CD4-positive, CD25-positive, alpha-beta regulatory T cell (primary cell): Measurements from ENCODE around the gene DIS3L. TPM values are rescaled to one million over a fixed set of nuclear protein-coding genes. Genes with fewer than 3 reads are reported as not detected.
"Not testable (repeated sequence)": the region's sequence is repeated elsewhere in the genome, so short reads cannot be mapped to it uniquely, and the experiment has no call there.

ENCODE experiments used
- ATAC-seq, 2 donors: fragments of 150-1000 bp; cut with Tn5 transposase; one replicate each; pipeline ENCODE4 v1.10.0; 2021; ENCODE audit warnings: low read depth in 2 of 2, moderate number of reproducible peaks in 2 of 2, moderate library complexity in 1 of 2
- DNase-seq, 3 donors: peaks; one replicate each; pipeline versions ENCODE4 v3.0.0 to v3.0.0-alpha.2; 2012 to 2022; ENCODE audit warnings: mixed read lengths in 1 of 3
- H3K27ac ChIP-seq: one replicate; pipeline ENCODE4 v1.7.0; 2013; ENCODE audit warnings: mild to moderate bottlenecking, low read length; ENCODE audit not compliant: insufficient read depth, poor library complexity, severe bottlenecking
- H3K27me3 ChIP-seq: one replicate; pipeline ENCODE4 v1.7.0; 2013; ENCODE audit warnings: low read length; ENCODE audit not compliant: control insufficient read depth, insufficient read depth
- H3K36me3 ChIP-seq: one replicate; pipeline ENCODE4 v1.7.0; 2013; ENCODE audit warnings: mild to moderate bottlenecking, low read length, moderate library complexity; ENCODE audit not compliant: control insufficient read depth, insufficient read depth
- H3K4me1 ChIP-seq: 2 replicates; pipeline ENCODE4 v1.7.0; 2013; ENCODE audit warnings: mild to moderate bottlenecking, low read length; ENCODE audit not compliant: insufficient read depth, control insufficient read depth, poor library complexity, severe bottlenecking
- H3K4me3 ChIP-seq: one replicate; pipeline ENCODE4 v1.7.0; 2013; ENCODE audit warnings: low read depth, mild to moderate bottlenecking, low read length, moderate library complexity
- H3K9me3 ChIP-seq, 2 experiments: 1 replicate in 1 of 2; 2 replicates in 1 of 2; pipeline ENCODE4 v1.7.0; 2013; ENCODE audit warnings: low read length in 2 of 2, mild to moderate bottlenecking in 1 of 2, moderate library complexity in 1 of 2; ENCODE audit not compliant: control insufficient read depth in 2 of 2
- H3K27ac Mint-ChIP-seq, 3 donors: one replicate each; pipeline ENCODE4 v1.8.0; 2020 to 2022; ENCODE audit warnings: mild to moderate bottlenecking in 3 of 3, mixed read lengths in 3 of 3, moderate library complexity in 2 of 3
- H3K27me3 Mint-ChIP-seq: one replicate; pipeline ENCODE4 v1.8.0; 2022; ENCODE audit warnings: mild to moderate bottlenecking, mixed read lengths
- H3K36me3 Mint-ChIP-seq: one replicate; pipeline ENCODE4 v1.8.0; 2020; ENCODE audit warnings: mixed read lengths
- H3K4me1 Mint-ChIP-seq, 4 donors: one replicate each; pipeline ENCODE4 v1.8.0; 2020 to 2022; ENCODE audit warnings: mixed read lengths in 4 of 4, mild to moderate bottlenecking in 1 of 4
- H3K4me3 Mint-ChIP-seq, 4 donors: one replicate each; pipeline ENCODE4 v1.8.0; 2020 to 2022; ENCODE audit warnings: mild to moderate bottlenecking in 4 of 4, mixed read lengths in 4 of 4, moderate library complexity in 3 of 4
- H3K9me3 Mint-ChIP-seq, 7 donors: one replicate each; pipeline ENCODE4 v1.8.0; 2020 to 2022; ENCODE audit warnings: mixed read lengths in 7 of 7, mild to moderate bottlenecking in 3 of 7, moderate library complexity in 2 of 7
- polyA plus RNA-seq, 4 donors: library from polyadenylated mRNA; unstranded; fragments of 300-500 nt; fragmentation: Illumina TruSeq; gene quantifications; one replicate each; pipeline ENCODE4 v1.2.3, GENCODE V29; 2021
- total RNA-seq: library from RNA; stranded (reverse); gene quantifications from one replicate; pipeline ENCODE4 v1.2.3, GENCODE V29; 2022

The DIS3L gene
- total and polyA plus RNA-seq, 5 donors from 2014 or later, result 23.4 to 35.9 (median 27.4) TPM

GRCh38 chr15:66381376-66381775, 88.0 kb downstream of the DIS3L start:
- H3K27ac Mint-ChIP-seq, DNase-seq, H3K9me3 ChIP-seq, H3K4me3 ChIP-seq, ATAC-seq, H3K36me3 ChIP-seq, H3K36me3 Mint-ChIP-seq, H3K4me1 ChIP-seq, H3K27ac ChIP-seq, H3K27me3 ChIP-seq, H3K4me3 Mint-ChIP-seq, H3K27me3 Mint-ChIP-seq, H3K9me3 Mint-ChIP-seq: not testable (repeated sequence)
- peaks cover 2 to 13% (median 4%) of the 10 kb centered on the region in 4 donors for H3K4me1 Mint-ChIP-seq

Other genes with a start within 250 kb of the DIS3L start
- gene MEGF11, start 39.8 kb upstream of the DIS3L start, total RNA-seq, result not detected
- gene MEGF11, start 39.8 kb upstream of the DIS3L start, polyA plus RNA-seq, result under 1 TPM in 3 of 4 donors, not detected in 1; 0.02 to 0.29 (median 0.21) TPM
- gene TIPIN, start 63.1 kb downstream of the DIS3L start, total RNA-seq, result 6.0 TPM
- 10 to 100 TPM in 2 of 4 donors, 1 to 10 TPM in 2; 6.8 to 11.2 (median 9.4) TPM for gene TIPIN, start 63.1 kb downstream of the DIS3L start, polyA plus RNA-seq
- 49.0 TPM for gene MAP2K1, start 93.3 kb downstream of the DIS3L start, total RNA-seq
- gene MAP2K1, start 93.3 kb downstream of the DIS3L start, polyA plus RNA-seq, result 10 to 100 TPM; 34.2 to 40.7 (median 37.1) TPM
- gene SNAPC5, start 204.2 kb downstream of the DIS3L start, total RNA-seq, result 25.6 TPM
- gene SNAPC5, start 204.2 kb downstream of the DIS3L start, polyA plus RNA-seq, result 10 to 100 TPM; 58.5 to 80.9 (median 72.3) TPM
- 2,089 TPM for gene RPL4, start 211.3 kb downstream of the DIS3L start, total RNA-seq
- 1,000 to 10,000 TPM in 2 of 4 donors, 100 to 1,000 TPM in 2; 831 to 1,327 (median 1,144) TPM for gene RPL4, start 211.3 kb downstream of the DIS3L start, polyA plus RNA-seq
- 15.1 TPM for gene ZWILCH, start 211.8 kb downstream of the DIS3L start, total RNA-seq
- 10 to 100 TPM; 10.3 to 15.7 (median 11.5) TPM for gene ZWILCH, start 211.8 kb downstream of the DIS3L start, polyA plus RNA-seq